OCI-LY3 (cell line): ENCODE data around the gene KMT2E.

ENCODE experiments used
- EZH2phosphoT487 ChIP-seq: fragments of 200-600 bp; shearing (Covaris generic); IDR thresholded peaks from 2 replicates; pipeline ENCODE4 v1.6.1; 2018; ENCODE audit warnings: antibody characterized with exemption, mixed run types, low read depth
- TF ChIP-seq, protein P1 (sequence below): fragments of 200-600, 300-600 bp; sonication (generic); IDR thresholded peaks from 2 replicates; pipeline ENCODE4 v1.5.1; 2014; ENCODE audit warnings: antibody characterized with exemption, low read length, low read depth

GRCh38 chr7:104973227-104973626, 40.8 kb upstream of the KMT2E start:
- TF ChIP-seq, protein P1, sequence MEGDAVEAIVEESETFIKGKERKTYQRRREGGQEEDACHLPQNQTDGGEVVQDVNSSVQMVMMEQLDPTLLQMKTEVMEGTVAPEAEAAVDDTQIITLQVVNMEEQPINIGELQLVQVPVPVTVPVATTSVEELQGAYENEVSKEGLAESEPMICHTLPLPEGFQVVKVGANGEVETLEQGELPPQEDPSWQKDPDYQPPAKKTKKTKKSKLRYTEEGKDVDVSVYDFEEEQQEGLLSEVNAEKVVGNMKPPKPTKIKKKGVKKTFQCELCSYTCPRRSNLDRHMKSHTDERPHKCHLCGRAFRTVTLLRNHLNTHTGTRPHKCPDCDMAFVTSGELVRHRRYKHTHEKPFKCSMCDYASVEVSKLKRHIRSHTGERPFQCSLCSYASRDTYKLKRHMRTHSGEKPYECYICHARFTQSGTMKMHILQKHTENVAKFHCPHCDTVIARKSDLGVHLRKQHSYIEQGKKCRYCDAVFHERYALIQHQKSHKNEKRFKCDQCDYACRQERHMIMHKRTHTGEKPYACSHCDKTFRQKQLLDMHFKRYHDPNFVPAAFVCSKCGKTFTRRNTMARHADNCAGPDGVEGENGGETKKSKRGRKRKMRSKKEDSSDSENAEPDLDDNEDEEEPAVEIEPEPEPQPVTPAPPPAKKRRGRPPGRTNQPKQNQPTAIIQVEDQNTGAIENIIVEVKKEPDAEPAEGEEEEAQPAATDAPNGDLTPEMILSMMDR = no peak
- TF ChIP-seq EZH2phosphoT487 = no peak
